ENCODE measurements around the gene GRAMD1A.
"Not testable (repeated sequence)": the region's sequence is repeated elsewhere in the genome, so short reads cannot be mapped to it uniquely, and the experiment has no call there.

The GRAMD1A gene

GRCh38 chr19:34999498-35000337, at the start of gene GRAMD1A:
TSS of gene GRAMD1A (plus strand) at chr19:35000323. CDS start at chr19:35000479, 156 bp downstream.
- DNase-seq (ENCODE audit: low read depth in 2 of 2, low spot score in 1 of 2): peak in 1 of 2 donors; percentile 46

- DNase-seq (ENCODE audit: low read depth in 2 of 2, low spot score in 1 of 2): no peak
Measured at GRCh38 chr19:34953092-34953491, 47.0 kb upstream of the GRAMD1A start.

GRCh38 chr19:34957830-34958751, 42.0 kb upstream of the GRAMD1A start:
- DNase-seq (ENCODE audit: low read depth in 2 of 2, low spot score in 1 of 2): no peak

- no peak for DNase-seq (ENCODE audit: low read depth in 2 of 2, low spot score in 1 of 2)
Measured at GRCh38 chr19:34959021-34959420, 41.1 kb upstream of the GRAMD1A start.

GRCh38 chr19:34960103-34960805, 39.9 kb upstream of the GRAMD1A start:
- no peak for DNase-seq (ENCODE audit: low read depth in 2 of 2, low spot score in 1 of 2)

GRCh38 chr19:34960940-34961679, 39.0 kb upstream of the GRAMD1A start:
- no peak for DNase-seq (ENCODE audit: low read depth in 2 of 2, low spot score in 1 of 2)

- no peak for DNase-seq (ENCODE audit: low read depth in 2 of 2, low spot score in 1 of 2)
Measured at GRCh38 chr19:34961775-34962686, 38.1 kb upstream of the GRAMD1A start.

- no peak for DNase-seq (ENCODE audit: low read depth in 2 of 2, low spot score in 1 of 2)
Measured at GRCh38 chr19:34962687-34963572, 37.2 kb upstream of the GRAMD1A start.

GRCh38 chr19:34963573-34964406, 36.3 kb upstream of the GRAMD1A start, which contains the start of gene ZNF792:
TSS of gene ZNF792 (minus strand) at chr19:34964229. CDS start at chr19:34963662, 567 bp downstream.
- DNase-seq (ENCODE audit: low read depth in 2 of 2, low spot score in 1 of 2): no peak

GRCh38 chr19:34964598-34964997, 35.5 kb upstream of the GRAMD1A start:
- DNase-seq (ENCODE audit: low read depth in 2 of 2, low spot score in 1 of 2): no peak

GRCh38 chr19:34965505-34965904, 34.6 kb upstream of the GRAMD1A start:
- DNase-seq (ENCODE audit: low read depth in 2 of 2, low spot score in 1 of 2): not testable (repeated sequence)

GRCh38 chr19:34967551-34967950, 32.6 kb upstream of the GRAMD1A start:
- DNase-seq (ENCODE audit: low read depth in 2 of 2, low spot score in 1 of 2): no peak

GRCh38 chr19:34969721-34970120, 30.4 kb upstream of the GRAMD1A start:
- DNase-seq (ENCODE audit: low read depth in 2 of 2, low spot score in 1 of 2): no peak

- DNase-seq (ENCODE audit: low read depth in 2 of 2, low spot score in 1 of 2): not testable (repeated sequence)
Measured at GRCh38 chr19:34970185-34970780, 29.8 kb upstream of the GRAMD1A start.

GRCh38 chr19:34972163-34972705, 27.9 kb upstream of the GRAMD1A start:
- DNase-seq (ENCODE audit: low read depth in 2 of 2, low spot score in 1 of 2): no peak

- no peak for DNase-seq (ENCODE audit: low read depth in 2 of 2, low spot score in 1 of 2)
Measured at GRCh38 chr19:34974646-34975045, 25.5 kb upstream of the GRAMD1A start.

GRCh38 chr19:34975056-34975455, 25.1 kb upstream of the GRAMD1A start:
- DNase-seq (ENCODE audit: low read depth in 2 of 2, low spot score in 1 of 2): no peak

Data from stimulated activated CD8-positive, alpha-beta memory T cell treated with anti-CD3 and anti-CD28 coated beads, Interleukin-4, amount 100 ng/mL, for 1 hour (primary cell).